ENCODE measurements around the gene FOXP1. TPM values are rescaled to one million over a fixed set of nuclear protein-coding genes. Genes with fewer than 3 reads are reported as not detected.

Gene FOXP1
- total RNA-seq, 1 donor from 2014 or later = 107 TPM

DNA sequence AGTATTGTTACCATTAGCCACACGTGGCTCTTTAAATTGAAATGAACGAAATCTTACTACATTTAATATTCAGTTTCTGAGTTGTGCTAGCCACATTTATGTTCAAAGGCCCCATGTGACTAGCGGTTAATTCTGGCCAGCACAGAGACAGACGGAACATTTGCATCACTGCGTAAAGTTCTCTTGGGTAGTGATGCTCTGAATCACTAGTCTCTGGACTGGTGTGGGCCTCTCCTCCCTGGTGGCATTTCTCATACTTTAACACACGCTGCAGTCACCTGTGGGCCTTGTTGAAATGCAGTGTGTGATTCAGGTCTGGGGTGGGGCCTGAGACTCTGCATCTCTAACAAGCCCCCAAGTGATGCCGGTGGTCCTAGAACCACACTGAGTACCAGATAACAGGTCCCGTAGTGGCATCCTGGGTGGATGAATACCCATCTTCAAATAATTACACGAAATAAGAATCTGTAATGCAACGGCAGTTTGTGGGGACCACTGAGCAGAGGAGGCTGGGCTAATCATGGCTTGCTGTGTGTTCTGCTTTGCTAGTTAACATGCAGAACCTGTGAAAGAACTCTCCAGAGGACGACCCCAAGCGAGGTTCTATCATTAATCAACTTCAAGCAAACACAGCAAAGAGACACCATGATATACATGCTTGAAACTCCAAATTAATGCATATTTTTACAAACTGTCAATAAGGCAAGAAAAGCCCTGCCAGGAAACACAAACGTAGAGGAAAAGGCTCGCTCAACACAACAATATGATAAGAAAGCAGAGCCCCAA is 623.8 kb downstream of the FOXP1 start:
- H3K4me3 Mint-ChIP-seq (ENCODE audit: unreplicated experiment) = no peak overlapping the region
- Histone ChIP-seq H3K27ac (ENCODE audit: low read depth, low read length) (no peak overlapping the region), H3K4me3 (ENCODE audit: insufficient read depth, low read depth, low read length) (no peak overlapping the region)

DNA sequence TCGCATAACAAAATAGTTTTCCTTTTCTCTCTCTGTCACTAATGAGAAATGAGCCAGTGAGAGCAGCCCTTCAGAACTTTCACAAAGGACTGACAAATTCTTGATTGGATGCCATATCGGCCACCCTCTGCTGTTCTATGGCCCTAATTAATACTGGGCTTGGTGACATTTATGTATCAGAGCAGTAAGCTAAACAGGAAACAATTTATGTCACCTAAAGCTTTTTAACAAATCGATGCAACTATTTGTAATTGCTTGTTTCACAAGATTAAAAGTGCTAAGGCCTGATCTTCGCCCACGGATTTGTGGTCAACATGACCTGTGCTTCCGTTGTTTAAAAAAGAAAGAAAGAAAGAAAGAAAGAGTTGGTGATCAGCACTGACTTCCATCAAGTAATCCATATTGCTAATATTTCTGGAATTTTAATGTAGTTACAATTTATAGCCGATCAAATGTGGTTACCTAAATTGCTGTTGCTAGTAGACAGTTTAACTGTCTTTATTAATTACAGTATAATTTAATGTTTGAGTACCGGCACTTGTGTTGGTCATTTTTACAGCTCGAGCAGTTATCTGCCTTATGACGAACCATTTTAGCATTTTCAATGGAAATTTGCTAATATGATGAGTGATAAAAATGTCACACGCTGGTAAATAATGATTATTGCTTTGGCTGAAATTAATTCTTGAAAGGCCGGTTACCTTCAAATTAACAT is 631.3 kb downstream of the FOXP1 start:
- H3K4me3 Mint-ChIP-seq (ENCODE audit: unreplicated experiment) = no peak overlapping the region
- Histone ChIP-seq H3K4me2 (ENCODE audit: low read length) (peak overlapping the region; percentile 44), H3K27ac (ENCODE audit: low read depth, low read length) (peak overlapping the region; percentile 5), H3K27me3 (ENCODE audit: insufficient read depth, low read length) (no peaks in the 10 kb centered on the region), H3K4me1 (ENCODE audit: insufficient read depth, low read length) (peaks cover 18% of the 10 kb centered on the region), H2AFZ (ENCODE audit: low read depth, low read length) (no peak overlapping the region), H4K20me1 (ENCODE audit: insufficient read depth, low read length) (no peaks in the 10 kb centered on the region), H3K36me3 (ENCODE audit: insufficient read depth, low read length) (no peaks in the 10 kb centered on the region), H3K9ac (ENCODE audit: low read length) (no peak overlapping the region), H3K4me3 (ENCODE audit: insufficient read depth, low read depth, low read length) (no peak overlapping the region), H3K9me3 (ENCODE audit: insufficient read depth, low read depth, low read length) (no peaks in the 10 kb centered on the region), H3K79me2 (ENCODE audit: insufficient read depth, low read length) (no peaks in the 10 kb centered on the region)
- peaks cover 23% of the 10 kb centered on the region for H3K4me1 Mint-ChIP-seq (ENCODE audit: low read depth, unreplicated experiment)
- H3K36me3 Mint-ChIP-seq (ENCODE audit: low read depth, unreplicated experiment) = no peaks in the 10 kb centered on the region
- no peaks in the 10 kb centered on the region for H3K27me3 Mint-ChIP-seq (ENCODE audit: low read depth, unreplicated experiment)
- H3K27ac Mint-ChIP-seq (ENCODE audit: unreplicated experiment) = no peak overlapping the region
- no peaks in the 10 kb centered on the region for H3K9me3 Mint-ChIP-seq (ENCODE audit: unreplicated experiment)
- TF ChIP-seq, protein P1, sequence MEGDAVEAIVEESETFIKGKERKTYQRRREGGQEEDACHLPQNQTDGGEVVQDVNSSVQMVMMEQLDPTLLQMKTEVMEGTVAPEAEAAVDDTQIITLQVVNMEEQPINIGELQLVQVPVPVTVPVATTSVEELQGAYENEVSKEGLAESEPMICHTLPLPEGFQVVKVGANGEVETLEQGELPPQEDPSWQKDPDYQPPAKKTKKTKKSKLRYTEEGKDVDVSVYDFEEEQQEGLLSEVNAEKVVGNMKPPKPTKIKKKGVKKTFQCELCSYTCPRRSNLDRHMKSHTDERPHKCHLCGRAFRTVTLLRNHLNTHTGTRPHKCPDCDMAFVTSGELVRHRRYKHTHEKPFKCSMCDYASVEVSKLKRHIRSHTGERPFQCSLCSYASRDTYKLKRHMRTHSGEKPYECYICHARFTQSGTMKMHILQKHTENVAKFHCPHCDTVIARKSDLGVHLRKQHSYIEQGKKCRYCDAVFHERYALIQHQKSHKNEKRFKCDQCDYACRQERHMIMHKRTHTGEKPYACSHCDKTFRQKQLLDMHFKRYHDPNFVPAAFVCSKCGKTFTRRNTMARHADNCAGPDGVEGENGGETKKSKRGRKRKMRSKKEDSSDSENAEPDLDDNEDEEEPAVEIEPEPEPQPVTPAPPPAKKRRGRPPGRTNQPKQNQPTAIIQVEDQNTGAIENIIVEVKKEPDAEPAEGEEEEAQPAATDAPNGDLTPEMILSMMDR (IDR thresholded peaks at IDR 0.05; ENCODE audit: insufficient read depth, low read depth, low read length) = no peak
- no peak for TF ChIP-seq EZH2 (IDR thresholded peaks at IDR 0.05; ENCODE audit: insufficient read depth, low read length)
- FAIRE-seq (no peak), DNase-seq (ENCODE audit: low read depth) (peak; percentile 50)

More for the DNA sequence above, 623.8 kb downstream of the FOXP1 start:
- Histone ChIP-seq H3K36me3 (ENCODE audit: insufficient read depth, low read length) (peaks cover 40% of the 10 kb centered on the region), H3K9ac (ENCODE audit: low read length) (no peak overlapping the region), H3K27me3 (ENCODE audit: insufficient read depth, low read length) (no peaks in the 10 kb centered on the region), H2AFZ (ENCODE audit: low read depth, low read length) (no peak overlapping the region), H3K79me2 (ENCODE audit: insufficient read depth, low read length) (peaks cover 3% of the 10 kb centered on the region), H3K9me3 (ENCODE audit: insufficient read depth, low read depth, low read length) (no peaks in the 10 kb centered on the region), H3K4me1 (ENCODE audit: insufficient read depth, low read length) (peaks cover 28% of the 10 kb centered on the region), H4K20me1 (ENCODE audit: insufficient read depth, low read length) (no peaks in the 10 kb centered on the region), H3K4me2 (ENCODE audit: low read length) (no peak overlapping the region)
- DNase-seq (ENCODE audit: low read depth) (no peak), FAIRE-seq (no peak)
- H3K27ac Mint-ChIP-seq (ENCODE audit: unreplicated experiment) = no peak overlapping the region
- no peaks in the 10 kb centered on the region for H3K27me3 Mint-ChIP-seq (ENCODE audit: low read depth, unreplicated experiment)
- H3K4me1 Mint-ChIP-seq (ENCODE audit: low read depth, unreplicated experiment) = peaks cover 33% of the 10 kb centered on the region
- TF ChIP-seq, protein P1 (IDR thresholded peaks at IDR 0.05; ENCODE audit: insufficient read depth, low read depth, low read length) = no peak
- no peak for TF ChIP-seq EZH2 (IDR thresholded peaks at IDR 0.05; ENCODE audit: insufficient read depth, low read length)
- H3K36me3 Mint-ChIP-seq (ENCODE audit: low read depth, unreplicated experiment) = peaks cover 16% of the 10 kb centered on the region
- H3K9me3 Mint-ChIP-seq (ENCODE audit: unreplicated experiment) = no peaks in the 10 kb centered on the region

All from astrocyte (in vitro differentiated cells and primary cell).